Trophoblast cell (in vitro differentiated cells and primary cell): Measurements from ENCODE around the gene WDPCP.

Experiments used
- DNase-seq, 2 donors: peaks; one replicate each; pipeline ENCODE4 v3.0.0-alpha.2; 2016
- H2AFZ ChIP-seq: 2 replicates; pipeline ENCODE4 v1.6.1; 2013; ENCODE audit warnings: low read length, moderate library complexity, mild to moderate bottlenecking; ENCODE audit not compliant: insufficient read depth, poor library complexity
- H2AK5ac ChIP-seq: 2 replicates; pipeline ENCODE4 v1.6.1; 2013; ENCODE audit warnings: mild to moderate bottlenecking, low read length
- H2BK120ac ChIP-seq: 2 replicates; pipeline ENCODE4 v1.6.1; 2013; ENCODE audit warnings: low read length, mild to moderate bottlenecking, moderate library complexity; ENCODE audit not compliant: insufficient read depth, poor library complexity
- H2BK12ac ChIP-seq: 2 replicates; pipeline ENCODE4 v1.6.1; 2013; ENCODE audit warnings: mild to moderate bottlenecking, low read length, moderate library complexity
- H2BK5ac ChIP-seq: 2 replicates; pipeline ENCODE4 v1.6.1; 2013; ENCODE audit warnings: low read length, low read depth, moderate library complexity, mild to moderate bottlenecking; ENCODE audit not compliant: poor library complexity
- H3K14ac ChIP-seq: 2 replicates; pipeline ENCODE4 v1.6.1; 2013; ENCODE audit warnings: mild to moderate bottlenecking, low read length
- H3K18ac ChIP-seq: 2 replicates; pipeline ENCODE4 v1.6.1; 2013; ENCODE audit warnings: mild to moderate bottlenecking, low read length
- H3K23ac ChIP-seq: 2 replicates; pipeline ENCODE4 v1.6.1; 2013; ENCODE audit warnings: low read length
- H3K27ac ChIP-seq: 2 replicates; pipeline ENCODE4 v1.5.1; 2013; ENCODE audit warnings: low read depth, mild to moderate bottlenecking, inconsistent platforms, low read length, moderate library complexity
- H3K27me3 ChIP-seq: 2 replicates; pipeline ENCODE4 v1.6.1; 2013; ENCODE audit warnings: inconsistent platforms, mild to moderate bottlenecking, low read length, moderate library complexity; ENCODE audit not compliant: insufficient read depth
- H3K36me3 ChIP-seq, 2 experiments: 1 replicate in 1 of 2; 2 replicates in 1 of 2; pipeline ENCODE4 v1.6.1; 2013; ENCODE audit warnings: low read length in 2 of 2, mild to moderate bottlenecking in 2 of 2, moderate library complexity in 1 of 2; ENCODE audit not compliant: insufficient read depth in 2 of 2, control insufficient read depth in 1 of 2
- H3K4ac ChIP-seq: 2 replicates; pipeline ENCODE4 v1.6.1; 2013; ENCODE audit warnings: low read depth, mild to moderate bottlenecking, low read length, moderate library complexity
- H3K4me1 ChIP-seq, 2 experiments: 1 replicate in 1 of 2; 2 replicates in 1 of 2; pipeline ENCODE4 v1.6.1; 2013; ENCODE audit warnings: low read length in 2 of 2, mild to moderate bottlenecking in 2 of 2, moderate library complexity in 1 of 2; ENCODE audit not compliant: insufficient read depth in 2 of 2, control insufficient read depth in 1 of 2
- H3K4me2 ChIP-seq: 2 replicates; pipeline ENCODE4 v1.6.1; 2013; ENCODE audit warnings: inconsistent platforms, mild to moderate bottlenecking, low read length, moderate library complexity
- H3K4me3 ChIP-seq: 2 replicates; pipeline ENCODE4 v1.5.1; 2013; ENCODE audit warnings: mild to moderate bottlenecking, low read depth, low read length, inconsistent platforms
- H3K79me1 ChIP-seq: one replicate; pipeline ENCODE4 v1.6.1; 2013; ENCODE audit warnings: low read length
- H3K79me2 ChIP-seq: 2 replicates; pipeline ENCODE4 v1.6.1; 2013; ENCODE audit warnings: low read length, mild to moderate bottlenecking; ENCODE audit not compliant: control insufficient read depth, insufficient read depth, poor library complexity
- H3K9ac ChIP-seq: 2 replicates; pipeline ENCODE4 v1.6.1; 2013; ENCODE audit warnings: mild to moderate bottlenecking, low read length
- H3K9me3 ChIP-seq: 2 replicates; pipeline ENCODE4 v1.6.1; 2013; ENCODE audit warnings: low read depth, mild to moderate bottlenecking, control low read depth, inconsistent platforms, low read length; ENCODE audit not compliant: insufficient read depth
- H4K12ac ChIP-seq: 2 replicates; pipeline ENCODE4 v1.6.1; 2013; ENCODE audit warnings: low read depth, mild to moderate bottlenecking, low read length, moderate library complexity
- H4K8ac ChIP-seq: 2 replicates; pipeline ENCODE4 v1.6.1; 2013; ENCODE audit warnings: low read depth, mild to moderate bottlenecking, low read length, moderate library complexity
- H4K91ac ChIP-seq: one replicate; pipeline ENCODE4 v1.6.1; 2013; ENCODE audit warnings: low read depth, mild to moderate bottlenecking, low read length, moderate library complexity
- WGBS: extraction: QIAGEN DNeasy Blood & Tissue Kit; methylation state at CpG from one replicate; pipeline ENCODE4 v1.1.7; 2013; ENCODE audit warnings: missing lambda C conversion rate; ENCODE audit not compliant: insufficient read length, insufficient coverage; ENCODE audit errors: extremely low coverage; 5-methylcytosine and 5-hydroxymethylcytosine counted together

Gene WDPCP

GRCh38 chr2:63514237-63514716, 74.0 kb downstream of the WDPCP start:
- WGBS = no CpG with 5 or more reads among the region's 2 CpGs
- Histone ChIP-seq H3K27ac (no peak overlapping the region), H2AFZ (no peak overlapping the region), H3K79me1 (no peaks in the 10 kb centered on the region), H3K4me3 (no peak overlapping the region), H2BK120ac (no peak overlapping the region), H2BK12ac (no peak overlapping the region), H3K23ac (no peak overlapping the region), H3K4ac (no peak overlapping the region), H4K12ac (no peak overlapping the region), H3K9me3 (no peaks in the 10 kb centered on the region), H2AK5ac (no peak overlapping the region), H3K14ac (no peak overlapping the region), H3K79me2 (no peaks in the 10 kb centered on the region), H3K18ac (no peak overlapping the region), H3K36me3 (no peaks in the 10 kb centered on the region), H3K27me3 (no peaks in the 10 kb centered on the region), H3K9ac (no peak overlapping the region), H4K91ac (no peak overlapping the region), H2BK5ac (no peak overlapping the region), H3K4me1 (no peaks in the 10 kb centered on the region), H3K4me2 (no peak overlapping the region), H4K8ac (no peak overlapping the region)
- DNase-seq = no peak

GRCh38 chr2:63506320-63506719, 82.0 kb downstream of the WDPCP start:
- Histone ChIP-seq H3K4me2 (no peak overlapping the region), H3K4me1 (no peaks in the 10 kb centered on the region), H3K4me3 (no peak overlapping the region), H4K8ac (no peak overlapping the region), H3K9ac (no peak overlapping the region), H3K27ac (no peak overlapping the region), H3K23ac (no peak overlapping the region), H4K91ac (no peak overlapping the region), H3K27me3 (no peaks in the 10 kb centered on the region), H3K36me3 (no peaks in the 10 kb centered on the region), H4K12ac (no peak overlapping the region), H2BK120ac (no peak overlapping the region), H3K79me2 (no peaks in the 10 kb centered on the region), H2BK5ac (no peak overlapping the region), H2AFZ (no peak overlapping the region), H3K79me1 (no peaks in the 10 kb centered on the region), H3K4ac (no peak overlapping the region), H2AK5ac (no peak overlapping the region), H3K9me3 (no peaks in the 10 kb centered on the region), H3K14ac (no peak overlapping the region), H3K18ac (no peak overlapping the region), H2BK12ac (no peak overlapping the region)
- no CpG with 5 or more reads among the region's 2 CpGs for WGBS
- DNase-seq = no peak

GRCh38 chr2:63503818-63504217, 84.5 kb downstream of the WDPCP start:
- H3K18ac ChIP-seq = no peak overlapping the region
- H3K4ac ChIP-seq = no peak overlapping the region
- H2BK12ac ChIP-seq = no peak overlapping the region
- H3K27me3 ChIP-seq = no peaks in the 10 kb centered on the region
- H3K79me2 ChIP-seq = no peaks in the 10 kb centered on the region
- H4K8ac ChIP-seq = no peak overlapping the region
- no peak overlapping the region for H3K4me2 ChIP-seq
- H2BK120ac ChIP-seq = no peak overlapping the region
- H2AK5ac ChIP-seq = no peak overlapping the region
- no peak for DNase-seq
- WGBS = no CpG with 5 or more reads among the region's 1 CpG
- H3K14ac ChIP-seq = no peak overlapping the region
- H3K23ac ChIP-seq = no peak overlapping the region
- H3K9me3 ChIP-seq = no peaks in the 10 kb centered on the region
- no peak overlapping the region for H3K4me3 ChIP-seq
- no peak overlapping the region for H4K12ac ChIP-seq
- no peaks in the 10 kb centered on the region for H3K4me1 ChIP-seq
- H3K79me1 ChIP-seq = no peaks in the 10 kb centered on the region
- no peak overlapping the region for H3K9ac ChIP-seq
- no peak overlapping the region for H2AFZ ChIP-seq
- H4K91ac ChIP-seq = no peak overlapping the region
- H3K27ac ChIP-seq = no peak overlapping the region
- no peak overlapping the region for H2BK5ac ChIP-seq
- no peaks in the 10 kb centered on the region for H3K36me3 ChIP-seq

- no peak overlapping the region for H2BK12ac ChIP-seq
- no peak overlapping the region for H3K4me3 ChIP-seq
- no peak overlapping the region for H3K4me2 ChIP-seq
- no peak overlapping the region for H2BK5ac ChIP-seq
- no peak overlapping the region for H4K91ac ChIP-seq
- no peak overlapping the region for H4K8ac ChIP-seq
- H3K4ac ChIP-seq = no peak overlapping the region
- H2AFZ ChIP-seq = no peak overlapping the region
- no peak overlapping the region for H4K12ac ChIP-seq
- H3K14ac ChIP-seq = no peak overlapping the region
- no peaks in the 10 kb centered on the region for H3K27me3 ChIP-seq
- no peaks in the 10 kb centered on the region for H3K9me3 ChIP-seq
- H3K23ac ChIP-seq = no peak overlapping the region
- H3K9ac ChIP-seq = no peak overlapping the region
- WGBS = no CpG with 5 or more reads among the region's 1 CpG
- H3K79me1 ChIP-seq = no peaks in the 10 kb centered on the region
- H3K18ac ChIP-seq = no peak overlapping the region
- H3K4me1 ChIP-seq = no peaks in the 10 kb centered on the region
- DNase-seq = no peak
- H3K36me3 ChIP-seq = no peaks in the 10 kb centered on the region
- no peak overlapping the region for H2BK120ac ChIP-seq
- H3K79me2 ChIP-seq = no peaks in the 10 kb centered on the region
- no peak overlapping the region for H2AK5ac ChIP-seq
- H3K27ac ChIP-seq = no peak overlapping the region
Observed at GRCh38 chr2:63500398-63500797, 87.9 kb downstream of the WDPCP start.
